Colonic mucosa (tissue), 4 donors: ENCODE data around the gene RTN4R. TPM values are rescaled to one million over a fixed set of nuclear protein-coding genes. Genes with fewer than 3 reads are reported as not detected.
A peak's percentile ranks its signal among the peaks of the same experiment; 100 is the strongest.

Experiments used
- DNase-seq: peaks from one replicate; pipeline ENCODE4 v3.0.0-alpha.2; 2020
- H3K27ac ChIP-seq: fragments of 200-600 bp; one replicate; pipeline ENCODE4 v1.8.0; 2021
- H3K27me3 ChIP-seq: fragments of 200-600 bp; one replicate; pipeline ENCODE4 v1.8.0; 2021
- H3K36me3 ChIP-seq: fragments of 200-600 bp; one replicate; pipeline ENCODE4 v1.8.0; 2021
- H3K4me1 ChIP-seq: fragments of 200-600 bp; one replicate; pipeline ENCODE4 v1.8.0; 2021; ENCODE audit warnings: mild to moderate bottlenecking
- H3K4me3 ChIP-seq: fragments of 200-600 bp; one replicate; pipeline ENCODE4 v1.8.0; 2021
- H3K9ac ChIP-seq, 2 donors: one replicate each; pipeline ENCODE4 v1.7.0; 2013; ENCODE audit warnings: control low read depth in 2 of 2, low read depth in 2 of 2, low read length in 2 of 2
- H3K9me3 ChIP-seq: fragments of 200-600 bp; one replicate; pipeline ENCODE4 v1.8.0; 2021
- intact Hi-C: fragments of 100-400 bp; cut with DNase I; formaldehyde crosslinking; loops from one replicate; pipeline ENCODE4 v1.14.1; 2022
- total RNA-seq, 2 donors: library from RNA; stranded (reverse); fragmentation: NEBNext Ultra II Directional in 1 of 2; extraction: Animal tissue kit (Norgen Biotek cat#: 25700) in 1 of 2; gene quantifications; one replicate each; pipeline ENCODE4 v1.2.1, GENCODE V29; 2021
- TF ChIP-seq, protein P1 (sequence below): fragments of 200-600 bp; IDR thresholded peaks from one replicate; pipeline ENCODE4 v1.8.0; 2022; ENCODE audit warnings: antibody characterized with exemption, mild to moderate bottlenecking
- donor health status: healthy.
- donor health status: DM: no; HTN: no; CAD: no.
- donor health status: DM: no; HTN: no; CAD: no.

RTN4R gene
- total RNA-seq, 2 donors from 2014 or later, result 6.1 to 8.5 TPM

- no peaks in the 10 kb centered on the region for H3K9me3 ChIP-seq
- H3K27ac ChIP-seq, result no peak overlapping the region
- intact Hi-C loops, result no loop called here
- H3K27me3 ChIP-seq, result no peaks in the 10 kb centered on the region
- H3K9ac ChIP-seq, result no peak overlapping the region
- no peak for DNase-seq
- TF ChIP-seq, protein P1, sequence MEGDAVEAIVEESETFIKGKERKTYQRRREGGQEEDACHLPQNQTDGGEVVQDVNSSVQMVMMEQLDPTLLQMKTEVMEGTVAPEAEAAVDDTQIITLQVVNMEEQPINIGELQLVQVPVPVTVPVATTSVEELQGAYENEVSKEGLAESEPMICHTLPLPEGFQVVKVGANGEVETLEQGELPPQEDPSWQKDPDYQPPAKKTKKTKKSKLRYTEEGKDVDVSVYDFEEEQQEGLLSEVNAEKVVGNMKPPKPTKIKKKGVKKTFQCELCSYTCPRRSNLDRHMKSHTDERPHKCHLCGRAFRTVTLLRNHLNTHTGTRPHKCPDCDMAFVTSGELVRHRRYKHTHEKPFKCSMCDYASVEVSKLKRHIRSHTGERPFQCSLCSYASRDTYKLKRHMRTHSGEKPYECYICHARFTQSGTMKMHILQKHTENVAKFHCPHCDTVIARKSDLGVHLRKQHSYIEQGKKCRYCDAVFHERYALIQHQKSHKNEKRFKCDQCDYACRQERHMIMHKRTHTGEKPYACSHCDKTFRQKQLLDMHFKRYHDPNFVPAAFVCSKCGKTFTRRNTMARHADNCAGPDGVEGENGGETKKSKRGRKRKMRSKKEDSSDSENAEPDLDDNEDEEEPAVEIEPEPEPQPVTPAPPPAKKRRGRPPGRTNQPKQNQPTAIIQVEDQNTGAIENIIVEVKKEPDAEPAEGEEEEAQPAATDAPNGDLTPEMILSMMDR, result no peak
- H3K4me1 ChIP-seq, result no peaks in the 10 kb centered on the region
- H3K36me3 ChIP-seq, result no peaks in the 10 kb centered on the region
- no peak overlapping the region for H3K4me3 ChIP-seq
Observed at GRCh38 chr22:20247608-20248171, 20.4 kb downstream of the RTN4R start.

- no peak for DNase-seq
Observed at GRCh38 chr22:20247010-20247505, 21.1 kb downstream of the RTN4R start.

DNA sequence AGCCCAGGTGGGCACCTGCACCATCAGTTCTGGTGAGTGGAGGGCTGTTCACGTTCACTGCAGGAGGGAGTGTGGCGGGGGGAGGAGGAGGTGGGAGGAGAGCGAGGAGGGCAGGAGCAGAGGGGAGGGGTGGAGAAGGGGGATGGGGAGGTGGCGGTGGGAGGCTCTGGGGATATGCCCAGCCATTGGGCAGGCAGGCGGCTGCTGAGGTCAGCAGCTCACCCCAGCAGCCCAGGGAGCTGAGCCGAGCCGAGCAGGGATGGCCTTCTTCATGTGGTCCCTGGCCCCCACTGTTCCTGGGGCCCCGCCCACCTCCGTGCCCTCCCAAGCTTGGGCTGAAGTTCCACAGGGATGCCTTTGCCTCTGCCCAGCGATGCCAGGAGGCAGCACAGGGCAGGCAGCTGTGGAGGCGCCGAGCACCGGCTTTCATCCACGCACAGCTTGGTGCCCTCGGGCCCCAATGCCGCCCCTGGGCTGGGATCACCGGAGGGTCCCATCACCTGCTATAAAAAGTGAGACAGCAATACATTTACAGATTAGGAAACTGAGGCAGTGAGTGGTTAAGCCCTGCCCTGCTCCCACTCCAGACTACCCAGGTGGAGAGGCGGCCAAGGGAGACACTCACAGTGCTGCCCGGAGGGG, 21.6 kb downstream of the RTN4R start:
- DNase-seq, result no peak
- H3K27me3 ChIP-seq, result no peaks in the 10 kb centered on the region
- no peak overlapping the region for H3K4me3 ChIP-seq
- H3K27ac ChIP-seq, result no peak overlapping the region
- no peaks in the 10 kb centered on the region for H3K36me3 ChIP-seq
- TF ChIP-seq, protein P1, result no peak
- intact Hi-C loops, result no loop called here
- H3K9me3 ChIP-seq, result no peaks in the 10 kb centered on the region
- H3K4me1 ChIP-seq, result no peaks in the 10 kb centered on the region
- H3K9ac ChIP-seq, result no peak overlapping the region

More at GRCh38 chr22:20247010-20247505, 21.1 kb downstream of the RTN4R start:
- Histone ChIP-seq H3K4me3 (no peak overlapping the region), H3K27me3 (no peaks in the 10 kb centered on the region), H3K9ac (no peak overlapping the region), H3K9me3 (no peaks in the 10 kb centered on the region), H3K4me1 (no peaks in the 10 kb centered on the region), H3K36me3 (no peaks in the 10 kb centered on the region), H3K27ac (no peak overlapping the region)
- intact Hi-C loops, result no loop called here
- TF ChIP-seq, protein P1, result no peak

- DNase-seq, result no peak
- no peaks in the 10 kb centered on the region for H3K4me1 ChIP-seq
- no peaks in the 10 kb centered on the region for H3K27me3 ChIP-seq
- H3K27ac ChIP-seq, result no peak overlapping the region
- H3K36me3 ChIP-seq, result no peaks in the 10 kb centered on the region
- no peak overlapping the region for H3K4me3 ChIP-seq
- peak overlapping the region in 1 of 2 donors; percentile 24 for H3K9ac ChIP-seq
- TF ChIP-seq, protein P1, result no peak
- no peaks in the 10 kb centered on the region for H3K9me3 ChIP-seq
- intact Hi-C loops, result no loop called here
Observed at GRCh38 chr22:20245577-20246367, 22.3 kb downstream of the RTN4R start.

- Histone ChIP-seq H3K9me3 (no peaks in the 10 kb centered on the region), H3K27me3 (no peaks in the 10 kb centered on the region), H3K27ac (no peak overlapping the region), H3K4me3 (no peak overlapping the region), H3K36me3 (no peaks in the 10 kb centered on the region), H3K4me1 (no peaks in the 10 kb centered on the region), H3K9ac (peak overlapping the region in 1 of 2 donors; percentile 16)
- no peak for DNase-seq
- intact Hi-C loops, result no loop called here
- TF ChIP-seq, protein P1, result no peak
Observed at GRCh38 chr22:20244691-20245576, 23.2 kb downstream of the RTN4R start.
